Measurements from ENCODE around the gene FAM241B.

GRCh38 chr10:69647819-69648218, 17.8 kb downstream of the FAM241B start:
- TF ChIP-seq CTCF (IDR thresholded peaks at IDR 0.05 in 4 of 5, conservative IDR thresholded peaks at IDR 0.05 in 1 of 5): no peak
- TF ChIP-seq POLR2A (IDR thresholded peaks at IDR 0.05): no peak

All from gastrocnemius medialis (tissue), 4 donors.